ENCODE results near the gene CSF3.

CSF3 gene

GRCh38 chr17:40059729-40060475 lies 44.7 kb downstream of the CSF3 start:
- no peaks in the 10 kb centered on the region for H3K9me3 ChIP-seq (ENCODE audit: insufficient read depth, low read length)
- no peak overlapping the region for H3K4me3 ChIP-seq (ENCODE audit: insufficient read length, low read depth)
- TF ChIP-seq ZNF274 (IDR thresholded peaks at IDR 0.05; ENCODE audit: low read depth, low read length): no peak
- no peak for TF ChIP-seq YY1 (IDR thresholded peaks at IDR 0.05; ENCODE audit: insufficient read depth, insufficient read length)
- TF ChIP-seq SUZ12 (IDR thresholded peaks at IDR 0.05; ENCODE audit: extremely low read depth, insufficient read depth, insufficient read length): no peak
- peaks cover 7% of the 10 kb centered on the region for H3K27me3 ChIP-seq (ENCODE audit: insufficient read depth, insufficient read length)
- H3K36me3 ChIP-seq (ENCODE audit: insufficient read depth, insufficient read length, low read length): no peaks in the 10 kb centered on the region
- H3K4me1 ChIP-seq (ENCODE audit: insufficient read depth, insufficient read length): peaks cover 22% of the 10 kb centered on the region
- no peak for DNase-seq (ENCODE audit: low read depth, low spot score)
- H3K9ac ChIP-seq (ENCODE audit: insufficient read length, low read depth): no peak overlapping the region

DNA sequence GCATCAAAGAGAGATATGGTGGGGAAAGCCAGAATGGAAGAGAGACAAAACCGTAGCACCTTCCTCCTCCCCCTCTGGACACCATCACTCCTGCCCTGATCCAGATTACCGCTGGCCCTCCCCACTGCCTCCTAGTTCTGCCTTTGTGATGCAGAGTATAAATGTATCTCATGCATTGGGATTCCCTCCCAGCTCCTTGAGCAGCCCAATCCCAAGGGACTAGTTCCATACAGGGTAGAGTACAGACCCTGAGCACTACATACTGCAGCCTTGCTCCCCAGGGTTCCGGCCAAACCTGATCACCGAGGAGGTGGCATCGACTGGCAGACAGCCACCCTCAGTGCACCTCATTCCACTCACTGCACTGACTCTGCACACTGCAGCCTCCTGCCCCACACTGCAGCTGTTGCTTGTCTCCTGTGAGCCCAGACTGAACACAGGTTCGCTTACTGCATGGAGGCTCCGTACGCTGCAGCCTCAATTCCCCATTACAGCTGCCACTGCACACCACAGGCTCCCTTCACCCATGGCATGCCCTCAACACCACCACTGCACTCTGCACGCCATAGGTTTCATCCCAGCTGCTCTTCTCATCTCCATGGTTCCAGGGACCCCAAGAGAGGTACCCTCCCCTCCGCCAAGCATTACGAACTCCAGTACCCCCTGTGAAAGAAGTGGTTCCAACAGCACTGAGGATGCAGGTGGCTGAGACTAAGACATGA lies 45.8 kb downstream of the CSF3 start:
- H3K9me3 ChIP-seq (ENCODE audit: insufficient read depth, low read length): no peaks in the 10 kb centered on the region
- no peak for TF ChIP-seq SUZ12 (IDR thresholded peaks at IDR 0.05; ENCODE audit: extremely low read depth, insufficient read depth, insufficient read length)
- TF ChIP-seq ZNF274 (IDR thresholded peaks at IDR 0.05; ENCODE audit: low read depth, low read length): no peak
- no peak for TF ChIP-seq YY1 (IDR thresholded peaks at IDR 0.05; ENCODE audit: insufficient read depth, insufficient read length)
- no peaks in the 10 kb centered on the region for H3K36me3 ChIP-seq (ENCODE audit: insufficient read depth, insufficient read length, low read length)
- no peak overlapping the region for H3K4me3 ChIP-seq (ENCODE audit: insufficient read length, low read depth)
- H3K4me1 ChIP-seq (ENCODE audit: insufficient read depth, insufficient read length): peaks cover 27% of the 10 kb centered on the region
- no peak overlapping the region for H3K9ac ChIP-seq (ENCODE audit: insufficient read length, low read depth)
- peaks cover 7% of the 10 kb centered on the region for H3K27me3 ChIP-seq (ENCODE audit: insufficient read depth, insufficient read length)
- DNase-seq (ENCODE audit: low read depth, low spot score): no peak

DNA sequence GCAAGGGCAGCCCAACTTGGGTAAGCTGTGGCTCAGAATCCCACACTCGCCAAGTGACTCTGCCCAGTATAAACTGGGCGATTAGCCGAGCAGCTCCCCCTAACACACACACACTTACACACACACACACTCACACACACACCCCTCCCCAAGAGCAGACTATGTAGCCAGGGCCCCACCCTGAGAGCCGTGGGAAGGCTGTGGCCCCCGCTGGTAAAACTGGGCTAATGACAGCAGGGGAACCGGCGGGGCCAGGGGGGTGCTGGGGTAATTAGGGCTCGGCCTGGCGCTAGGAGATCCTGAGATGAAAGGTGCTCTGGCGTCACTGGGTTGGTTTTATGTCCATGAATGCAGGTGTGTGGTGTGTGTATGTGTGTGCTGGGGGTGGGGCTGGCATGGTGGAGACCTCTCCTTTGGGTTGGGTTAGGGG lies 46.4 kb downstream of the CSF3 start:
- DNase-seq (ENCODE audit: low read depth, low spot score): no peak
- Histone ChIP-seq H3K4me3 (ENCODE audit: insufficient read length, low read depth) (peak overlapping the region; percentile 13), H3K27me3 (ENCODE audit: insufficient read depth, insufficient read length) (peaks cover 7% of the 10 kb centered on the region), H3K4me1 (ENCODE audit: insufficient read depth, insufficient read length) (peaks cover 27% of the 10 kb centered on the region), H3K36me3 (ENCODE audit: insufficient read depth, insufficient read length, low read length) (no peaks in the 10 kb centered on the region), H3K9me3 (ENCODE audit: insufficient read depth, low read length) (no peaks in the 10 kb centered on the region), H3K9ac (ENCODE audit: insufficient read length, low read depth) (no peak overlapping the region)
- TF ChIP-seq SUZ12 (IDR thresholded peaks at IDR 0.05; ENCODE audit: extremely low read depth, insufficient read depth, insufficient read length) (no peak), YY1 (IDR thresholded peaks at IDR 0.05; ENCODE audit: insufficient read depth, insufficient read length) (no peak)

DNA sequence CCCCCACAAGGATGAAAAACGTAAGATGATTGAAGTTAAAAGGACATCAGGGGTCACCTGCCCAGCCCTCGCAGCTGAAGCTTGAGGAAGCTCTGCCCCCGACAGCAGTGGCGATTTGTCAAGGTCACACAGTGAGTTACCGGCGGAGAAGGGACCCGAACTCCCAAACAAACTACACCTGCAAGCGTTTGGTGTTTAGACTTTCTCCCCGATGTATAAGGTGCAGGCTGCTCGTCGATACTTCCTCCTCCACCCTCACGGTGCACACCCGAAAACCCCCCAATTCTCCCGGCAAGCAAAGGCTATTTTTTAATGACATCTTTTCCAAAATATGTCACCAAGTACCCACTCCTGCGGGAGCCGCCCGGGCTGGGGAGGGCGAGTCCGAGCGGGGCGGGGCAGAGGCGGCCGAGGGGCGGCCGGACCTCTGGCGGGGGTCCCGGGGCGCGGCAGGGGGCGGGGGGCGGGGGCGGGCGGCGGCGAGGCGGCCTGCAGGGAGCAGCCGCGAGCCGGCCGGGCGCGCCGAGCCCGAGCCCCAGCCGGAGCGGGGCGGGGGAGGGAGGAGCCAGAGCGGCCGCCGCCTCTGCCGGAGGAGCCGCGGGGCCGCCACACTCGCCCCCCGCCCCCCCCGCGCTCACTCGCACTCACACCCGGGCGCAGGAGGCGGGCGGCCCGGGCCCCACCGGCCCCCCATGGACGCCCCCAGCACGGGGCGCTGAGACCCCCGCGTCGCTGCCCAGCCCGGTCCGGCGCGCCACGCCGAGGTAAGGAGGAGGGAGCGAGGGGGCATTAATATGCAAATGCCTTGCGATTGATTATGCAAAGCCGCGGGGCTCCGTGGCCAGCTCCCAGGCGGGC lies 47.3 kb downstream of the CSF3 start, which contains the start of gene THRA:
Gene THRA, plus strand, starts transcription at position 637 of the 858 bp plus-strand sequence. CDS start 11,524 bp downstream, outside the sequence.
- no peak for DNase-seq (ENCODE audit: low read depth, low spot score)
- H3K9ac ChIP-seq (ENCODE audit: insufficient read length, low read depth): peak within 1 kb of the TSS; percentile 91
- peak within 1 kb of the TSS; percentile 73 for H3K4me3 ChIP-seq (ENCODE audit: insufficient read length, low read depth)
- peaks cover 30% of the 10 kb centered on the region for H3K4me1 ChIP-seq (ENCODE audit: insufficient read depth, insufficient read length)
- no peaks in the 10 kb centered on the region for H3K36me3 ChIP-seq (ENCODE audit: insufficient read depth, insufficient read length, low read length)
- peaks cover 7% of the 10 kb centered on the region for H3K27me3 ChIP-seq (ENCODE audit: insufficient read depth, insufficient read length)
- H3K9me3 ChIP-seq (ENCODE audit: insufficient read depth, low read length): no peaks in the 10 kb centered on the region
- TF ChIP-seq SUZ12 (IDR thresholded peaks at IDR 0.05; ENCODE audit: extremely low read depth, insufficient read depth, insufficient read length) (no peak), YY1 (IDR thresholded peaks at IDR 0.05; ENCODE audit: insufficient read depth, insufficient read length) (no peak), ZNF274 (IDR thresholded peaks at IDR 0.05; ENCODE audit: low read depth, low read length) (no peak)

DNA sequence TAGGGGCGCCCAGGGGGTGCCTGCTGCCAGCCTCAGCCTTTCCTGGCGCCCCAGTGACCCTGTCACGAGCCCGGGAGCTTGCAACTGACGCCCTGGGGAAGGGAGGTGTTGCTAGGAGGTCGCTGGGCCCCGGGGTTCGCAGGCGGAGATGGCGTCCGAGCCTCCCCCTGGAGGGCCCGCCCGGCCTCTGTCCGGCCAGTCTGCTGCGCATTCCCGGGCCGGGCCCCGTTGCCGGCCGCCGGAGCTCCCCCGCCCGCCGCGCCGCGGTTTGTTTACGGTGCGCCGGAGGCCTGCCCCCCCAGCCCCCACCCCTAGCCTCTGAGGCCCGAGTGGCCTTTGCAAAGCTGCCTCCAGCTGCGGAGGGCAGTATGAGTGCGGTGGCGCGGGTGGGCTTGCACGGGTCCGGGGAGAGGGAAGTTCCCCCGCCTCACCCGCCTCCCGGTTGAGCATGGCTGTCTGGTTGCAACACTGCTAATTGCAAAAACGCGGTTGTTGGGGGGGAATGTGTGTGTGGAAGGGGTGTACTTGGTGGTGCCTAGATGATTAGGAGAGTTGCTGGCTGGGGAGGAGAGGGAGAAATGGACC lies 48.0 kb downstream of the CSF3 start:
- no peaks in the 10 kb centered on the region for H3K36me3 ChIP-seq (ENCODE audit: insufficient read depth, insufficient read length, low read length)
- no peak for DNase-seq (ENCODE audit: low read depth, low spot score)
- no peak for TF ChIP-seq ZNF274 (IDR thresholded peaks at IDR 0.05; ENCODE audit: low read depth, low read length)
- no peak for TF ChIP-seq YY1 (IDR thresholded peaks at IDR 0.05; ENCODE audit: insufficient read depth, insufficient read length)
- no peak for TF ChIP-seq SUZ12 (IDR thresholded peaks at IDR 0.05; ENCODE audit: extremely low read depth, insufficient read depth, insufficient read length)
- H3K4me1 ChIP-seq (ENCODE audit: insufficient read depth, insufficient read length): peaks cover 33% of the 10 kb centered on the region
- H3K9ac ChIP-seq (ENCODE audit: insufficient read length, low read depth): peak overlapping the region; percentile 91
- H3K9me3 ChIP-seq (ENCODE audit: insufficient read depth, low read length): no peaks in the 10 kb centered on the region
- peak overlapping the region; percentile 73 for H3K4me3 ChIP-seq (ENCODE audit: insufficient read length, low read depth)
- H3K27me3 ChIP-seq (ENCODE audit: insufficient read depth, insufficient read length): peaks cover 7% of the 10 kb centered on the region

- no peak for DNase-seq (ENCODE audit: low read depth, low spot score)
- Histone ChIP-seq H3K27me3 (ENCODE audit: insufficient read depth, insufficient read length) (peaks cover 7% of the 10 kb centered on the region), H3K9me3 (ENCODE audit: insufficient read depth, low read length) (no peaks in the 10 kb centered on the region), H3K4me3 (ENCODE audit: insufficient read length, low read depth) (peak overlapping the region; percentile 73), H3K4me1 (ENCODE audit: insufficient read depth, insufficient read length) (peaks cover 39% of the 10 kb centered on the region), H3K9ac (ENCODE audit: insufficient read length, low read depth) (peak overlapping the region; percentile 21), H3K36me3 (ENCODE audit: insufficient read depth, insufficient read length, low read length) (no peaks in the 10 kb centered on the region)
- TF ChIP-seq SUZ12 (IDR thresholded peaks at IDR 0.05; ENCODE audit: extremely low read depth, insufficient read depth, insufficient read length): no peak
- TF ChIP-seq YY1 (IDR thresholded peaks at IDR 0.05; ENCODE audit: insufficient read depth, insufficient read length): no peak
- no peak for TF ChIP-seq ZNF274 (IDR thresholded peaks at IDR 0.05; ENCODE audit: low read depth, low read length)
Measured at GRCh38 chr17:40063901-40064531, 48.8 kb downstream of the CSF3 start.

All from NT2/D1 (cell line).